ENCODE measurements around the gene NR6A1. TPM values are rescaled to one million over a fixed set of nuclear protein-coding genes. Genes with fewer than 3 reads are reported as not detected.

Gene NR6A1
- total and polyA plus RNA-seq, 4 experiments from 2014 or later: 0.06 TPM; not detected in 3

DNA sequence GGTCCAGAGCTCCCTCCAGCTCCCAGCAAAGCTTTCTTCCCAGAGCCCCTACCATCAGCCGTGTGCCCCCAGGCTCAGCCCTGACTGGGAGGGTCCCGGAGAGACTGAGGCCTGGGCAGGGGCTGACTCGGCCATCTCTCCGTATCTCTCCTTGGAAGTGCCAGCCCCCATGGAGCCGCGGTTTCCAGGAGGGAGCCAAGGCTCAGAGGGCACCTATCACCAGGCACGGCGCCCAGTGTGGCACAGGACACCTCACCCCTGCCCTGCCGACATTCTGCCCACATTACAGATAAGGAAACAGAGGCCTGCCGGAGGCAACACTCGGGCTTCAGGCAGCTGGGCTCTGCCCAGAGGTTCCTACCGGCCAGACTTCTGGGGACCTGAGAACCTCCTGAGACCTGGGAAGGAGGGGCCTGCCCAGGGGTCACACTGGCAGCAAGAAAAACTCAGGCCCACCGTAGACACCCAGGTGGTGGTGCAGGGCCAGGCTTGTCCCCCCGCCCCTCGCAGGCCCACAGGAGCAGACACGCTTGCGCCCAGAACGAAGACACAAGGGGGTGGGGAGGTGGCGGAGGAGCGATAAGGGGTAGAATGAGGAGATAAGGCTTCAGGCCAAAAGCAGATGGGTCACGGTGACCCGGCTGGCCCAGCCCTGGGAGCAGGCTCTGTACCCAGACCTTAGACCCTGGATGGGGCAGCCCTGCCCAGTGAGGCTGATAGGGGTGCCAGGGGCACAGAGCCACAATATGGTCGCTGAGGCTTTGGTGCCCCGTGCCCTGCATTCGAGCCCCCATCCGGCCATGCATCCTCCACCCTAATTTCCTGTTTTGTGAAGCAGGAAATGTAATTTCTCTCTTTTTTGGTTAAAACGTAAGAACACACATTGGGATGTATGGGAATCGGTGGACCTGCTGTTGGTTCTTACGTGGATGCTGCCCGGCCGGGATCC lies 275.7 kb downstream of the NR6A1 start:
- no peaks in the 10 kb centered on the region for H3K27me3 ChIP-seq (ENCODE audit: insufficient read depth, low read length)
- intact Hi-C loops (cut with micrococcal nuclease): no loop called here
- DNase-seq: no peak
- H3K4me3 Mint-ChIP-seq: peak overlapping the region in 4 of 8 donors; percentile 9 to 67 (median 48)
- H3K4me1 Mint-ChIP-seq: peaks cover 5 to 11% (median 6%) of the 10 kb centered on the region in 4 donors
- H3K27ac Mint-ChIP-seq: peak overlapping the region in 5 of 7 donors; percentile 4 to 72 (median 42)
- H3K27ac ChIP-seq (ENCODE audit: low read depth, low read length): no peak overlapping the region
- no peaks in the 10 kb centered on the region for H3K9me3 ChIP-seq (ENCODE audit: control insufficient read depth in 1 of 2, low read length in 2 of 2)
- H3K27me3 Mint-ChIP-seq: peaks cover 0 to 7% of the 10 kb centered on the region in 2 donors
- H3K4me1 ChIP-seq (ENCODE audit: insufficient read depth, low read length): peaks cover 6% of the 10 kb centered on the region
- ChIA-PET POLR2A (ENCODE audit: partially characterized antibody) (no interaction called here), CTCF (ENCODE audit: partially characterized antibody) (no interaction called here)
- H3K36me3 Mint-ChIP-seq: no peaks in the 10 kb centered on the region
- no peaks in the 10 kb centered on the region for H3K9me3 Mint-ChIP-seq
- H3K36me3 ChIP-seq (ENCODE audit: insufficient read depth, low read length): no peaks in the 10 kb centered on the region
- H3K4me3 ChIP-seq (ENCODE audit: low read length in 2 of 2): no peak overlapping the region

DNA sequence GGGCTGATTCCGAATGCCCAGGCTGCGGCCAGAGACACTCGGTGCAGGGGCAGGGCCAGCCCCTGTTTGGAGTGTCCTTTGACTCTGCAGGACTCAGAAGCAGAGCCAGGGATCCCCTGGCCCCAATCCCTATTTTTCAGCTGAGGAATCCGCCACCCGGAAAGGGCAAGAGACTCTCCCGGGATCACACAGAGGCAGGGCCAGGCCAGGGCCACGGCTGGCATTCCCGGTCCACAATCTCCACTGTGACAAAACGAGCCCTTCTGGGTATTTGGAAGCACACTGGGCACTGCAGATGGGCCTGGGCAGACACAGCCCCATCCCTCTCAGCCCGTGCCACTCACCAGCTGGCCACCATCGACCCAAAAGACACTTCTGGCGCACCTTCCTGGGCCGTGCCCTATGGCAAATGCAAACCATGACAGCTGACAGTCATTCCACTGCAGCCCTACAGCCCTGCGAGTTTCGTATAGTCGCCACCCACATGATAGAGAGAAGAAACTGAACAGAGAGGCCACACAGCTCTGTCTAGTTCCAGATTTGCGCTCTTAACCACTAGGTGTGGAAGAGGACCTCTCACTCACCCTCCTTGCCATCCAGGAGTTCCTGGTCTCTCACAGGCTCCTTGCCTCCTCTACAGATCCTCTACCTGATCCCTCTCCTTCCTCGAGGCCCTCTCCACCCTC lies 277.2 kb downstream of the NR6A1 start:
- Mint-ChIP-seq H3K36me3 (no peaks in the 10 kb centered on the region), H3K4me3 (no peak overlapping the region), H3K4me1 (peaks cover 5 to 11% (median 5%) of the 10 kb centered on the region in 4 donors), H3K27me3 (peaks cover 1 to 3% of the 10 kb centered on the region in 2 donors), H3K9me3 (no peaks in the 10 kb centered on the region), H3K27ac (peak overlapping the region in 2 of 7 donors; percentile 13 to 46)
- Histone ChIP-seq H3K9me3 (ENCODE audit: control insufficient read depth in 1 of 2, low read length in 2 of 2) (no peaks in the 10 kb centered on the region), H3K36me3 (ENCODE audit: insufficient read depth, low read length) (no peaks in the 10 kb centered on the region), H3K27me3 (ENCODE audit: insufficient read depth, low read length) (no peaks in the 10 kb centered on the region), H3K4me1 (ENCODE audit: insufficient read depth, low read length) (peaks cover 6% of the 10 kb centered on the region), H3K27ac (ENCODE audit: low read depth, low read length) (no peak overlapping the region), H3K4me3 (ENCODE audit: low read length in 2 of 2) (no peak overlapping the region)
- intact Hi-C loops (cut with micrococcal nuclease): no loop called here
- CTCF ChIA-PET (ENCODE audit: partially characterized antibody): no interaction called here
- POLR2A ChIA-PET (ENCODE audit: partially characterized antibody): no interaction called here
- DNase-seq: no peak

GRCh38 chr9:124493218-124493617 lies 277.9 kb downstream of the NR6A1 start:
- Histone ChIP-seq H3K9me3 (ENCODE audit: control insufficient read depth in 1 of 2, low read length in 2 of 2) (no peaks in the 10 kb centered on the region), H3K4me1 (ENCODE audit: insufficient read depth, low read length) (peaks cover 6% of the 10 kb centered on the region), H3K36me3 (ENCODE audit: insufficient read depth, low read length) (no peaks in the 10 kb centered on the region), H3K27me3 (ENCODE audit: insufficient read depth, low read length) (no peaks in the 10 kb centered on the region), H3K4me3 (ENCODE audit: low read length in 2 of 2) (no peak overlapping the region), H3K27ac (ENCODE audit: low read depth, low read length) (no peak overlapping the region)
- Mint-ChIP-seq H3K4me3 (no peak overlapping the region), H3K36me3 (no peaks in the 10 kb centered on the region), H3K27me3 (peaks cover 2 to 6% of the 10 kb centered on the region in 2 donors), H3K9me3 (no peaks in the 10 kb centered on the region), H3K4me1 (peaks cover 5 to 11% (median 5%) of the 10 kb centered on the region in 4 donors), H3K27ac (no peak overlapping the region)
- no peak for DNase-seq
- CTCF ChIA-PET (ENCODE audit: partially characterized antibody): no interaction called here
- POLR2A ChIA-PET (ENCODE audit: partially characterized antibody): no interaction called here
- intact Hi-C loops (cut with micrococcal nuclease): no loop called here

GRCh38 chr9:124492818-124493217 lies 278.3 kb downstream of the NR6A1 start:
- intact Hi-C loops (cut with micrococcal nuclease): no loop called here
- Mint-ChIP-seq H3K36me3 (no peaks in the 10 kb centered on the region), H3K9me3 (no peaks in the 10 kb centered on the region), H3K4me3 (no peak overlapping the region), H3K27ac (no peak overlapping the region), H3K4me1 (peaks cover 5 to 11% (median 5%) of the 10 kb centered on the region in 4 donors), H3K27me3 (peaks cover 3 to 7% of the 10 kb centered on the region in 2 donors)
- no peak overlapping the region for H3K4me3 ChIP-seq (ENCODE audit: low read length in 2 of 2)
- no peaks in the 10 kb centered on the region for H3K9me3 ChIP-seq (ENCODE audit: control insufficient read depth in 1 of 2, low read length in 2 of 2)
- ChIA-PET POLR2A (ENCODE audit: partially characterized antibody) (no interaction called here), CTCF (ENCODE audit: partially characterized antibody) (no interaction called here)
- H3K36me3 ChIP-seq (ENCODE audit: insufficient read depth, low read length): no peaks in the 10 kb centered on the region
- no peak for DNase-seq
- no peaks in the 10 kb centered on the region for H3K27me3 ChIP-seq (ENCODE audit: insufficient read depth, low read length)
- no peak overlapping the region for H3K27ac ChIP-seq (ENCODE audit: low read depth, low read length)
- peaks cover 6% of the 10 kb centered on the region for H3K4me1 ChIP-seq (ENCODE audit: insufficient read depth, low read length)

DNA sequence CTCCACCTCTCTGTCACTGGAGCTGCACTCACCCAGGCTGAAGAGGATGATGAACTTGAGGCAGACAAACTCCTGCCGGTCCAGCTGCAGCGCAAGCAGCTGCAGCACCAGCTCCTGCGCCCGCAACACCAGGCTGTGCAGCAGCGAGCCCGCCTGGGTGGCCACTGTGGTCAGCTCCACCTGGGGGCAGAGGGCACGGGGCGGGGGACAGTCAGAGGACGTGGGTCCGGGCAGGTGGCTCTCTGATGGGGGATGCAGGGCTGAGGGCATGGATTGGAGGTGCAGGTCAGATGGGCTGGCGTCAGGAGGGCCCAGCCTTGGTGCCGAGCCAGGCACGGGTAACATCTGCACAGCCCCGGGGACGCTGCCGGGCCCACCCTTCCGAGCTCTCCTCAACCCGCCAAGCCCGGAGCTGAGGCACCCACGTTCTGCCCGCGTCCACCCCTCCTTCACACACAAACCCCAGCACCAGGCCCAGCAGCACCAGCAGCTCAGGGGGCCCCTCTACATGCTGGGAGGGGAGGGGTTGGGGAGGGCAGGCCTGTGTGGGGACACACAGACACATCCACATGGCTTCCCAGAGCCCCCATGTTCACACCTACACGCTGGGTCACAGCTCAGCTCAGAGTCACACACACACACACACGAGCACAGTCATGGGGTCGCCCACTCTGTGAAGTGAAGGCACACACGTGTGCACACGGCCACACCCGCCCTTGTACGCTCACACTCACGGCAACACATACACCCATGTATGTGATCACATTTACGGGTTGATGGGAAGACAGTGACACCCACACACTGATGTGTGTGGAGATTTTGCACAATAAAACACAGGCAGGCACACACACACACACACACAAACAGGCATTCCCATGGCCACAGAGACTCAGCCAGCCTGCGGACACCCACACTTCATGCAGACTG lies 279.8 kb downstream of the NR6A1 start:
- Histone ChIP-seq H3K4me1 (ENCODE audit: insufficient read depth, low read length) (peaks cover 6% of the 10 kb centered on the region), H3K27ac (ENCODE audit: low read depth, low read length) (no peak overlapping the region), H3K9me3 (ENCODE audit: control insufficient read depth in 1 of 2, low read length in 2 of 2) (no peaks in the 10 kb centered on the region), H3K4me3 (ENCODE audit: low read length in 2 of 2) (no peak overlapping the region), H3K27me3 (ENCODE audit: insufficient read depth, low read length) (no peaks in the 10 kb centered on the region), H3K36me3 (ENCODE audit: insufficient read depth, low read length) (no peaks in the 10 kb centered on the region)
- Mint-ChIP-seq H3K9me3 (no peaks in the 10 kb centered on the region), H3K27ac (no peak overlapping the region), H3K27me3 (peaks cover 3 to 7% of the 10 kb centered on the region in 2 donors), H3K4me1 (peaks cover 5 to 11% (median 5%) of the 10 kb centered on the region in 4 donors), H3K36me3 (no peaks in the 10 kb centered on the region), H3K4me3 (no peak overlapping the region)
- intact Hi-C loops (cut with micrococcal nuclease): no loop called here
- DNase-seq: no peak
- POLR2A ChIA-PET (ENCODE audit: partially characterized antibody): no interaction called here
- CTCF ChIA-PET (ENCODE audit: partially characterized antibody): no interaction called here

DNA sequence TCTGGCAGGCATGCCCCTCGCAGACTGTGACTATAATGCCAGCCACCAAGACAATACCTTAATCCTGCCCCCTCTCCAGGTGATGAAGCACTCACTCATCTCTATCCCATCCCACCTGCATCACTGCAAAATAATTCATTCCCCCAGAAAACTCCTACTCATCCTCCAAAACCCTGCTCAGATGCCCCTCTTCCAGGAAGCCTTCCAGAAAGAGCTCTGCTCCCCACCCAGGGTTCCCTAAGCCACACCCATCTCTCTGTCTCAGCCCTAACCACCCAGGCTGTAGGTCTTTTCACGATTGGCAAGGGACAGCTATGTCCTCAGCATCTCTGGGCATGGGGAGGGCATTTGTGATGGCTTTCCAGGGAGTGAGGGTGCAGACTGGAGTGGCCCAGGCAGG lies 281.1 kb downstream of the NR6A1 start:
- Mint-ChIP-seq H3K27ac (no peak overlapping the region), H3K27me3 (peaks cover 3 to 4% of the 10 kb centered on the region in 2 donors), H3K36me3 (no peaks in the 10 kb centered on the region), H3K9me3 (no peaks in the 10 kb centered on the region), H3K4me3 (no peak overlapping the region), H3K4me1 (peaks cover 0 to 2% (median under 1%) of the 10 kb centered on the region in 4 donors)
- Histone ChIP-seq H3K36me3 (ENCODE audit: insufficient read depth, low read length) (no peaks in the 10 kb centered on the region), H3K27ac (ENCODE audit: low read depth, low read length) (no peak overlapping the region), H3K27me3 (ENCODE audit: insufficient read depth, low read length) (no peaks in the 10 kb centered on the region), H3K9me3 (ENCODE audit: control insufficient read depth in 1 of 2, low read length in 2 of 2) (no peaks in the 10 kb centered on the region), H3K4me1 (ENCODE audit: insufficient read depth, low read length) (no peaks in the 10 kb centered on the region), H3K4me3 (ENCODE audit: low read length in 2 of 2) (no peak overlapping the region)
- DNase-seq: no peak
- ChIA-PET CTCF (ENCODE audit: partially characterized antibody) (no interaction called here), POLR2A (ENCODE audit: partially characterized antibody) (no interaction called here)
- intact Hi-C loops (cut with micrococcal nuclease): no loop called here

GRCh38 chr9:124489222-124489621 lies 281.9 kb downstream of the NR6A1 start:
- no peak overlapping the region for H3K4me3 Mint-ChIP-seq
- no peaks in the 10 kb centered on the region for H3K9me3 Mint-ChIP-seq
- DNase-seq: no peak
- H3K36me3 ChIP-seq (ENCODE audit: insufficient read depth, low read length): no peaks in the 10 kb centered on the region
- no peaks in the 10 kb centered on the region for H3K36me3 Mint-ChIP-seq
- ChIA-PET POLR2A (ENCODE audit: partially characterized antibody) (no interaction called here), CTCF (ENCODE audit: partially characterized antibody) (no interaction called here)
- no peak overlapping the region for H3K27ac Mint-ChIP-seq
- no peak overlapping the region for H3K27ac ChIP-seq (ENCODE audit: low read depth, low read length)
- H3K4me1 Mint-ChIP-seq: peaks cover 0 to under 1% (median under 1%) of the 10 kb centered on the region in 4 donors
- intact Hi-C loops (cut with micrococcal nuclease): no loop called here
- no peaks in the 10 kb centered on the region for H3K4me1 ChIP-seq (ENCODE audit: insufficient read depth, low read length)
- H3K9me3 ChIP-seq (ENCODE audit: control insufficient read depth in 1 of 2, low read length in 2 of 2): no peaks in the 10 kb centered on the region
- no peaks in the 10 kb centered on the region for H3K27me3 ChIP-seq (ENCODE audit: insufficient read depth, low read length)
- peaks cover 3 to 4% of the 10 kb centered on the region in 2 donors for H3K27me3 Mint-ChIP-seq
- H3K4me3 ChIP-seq (ENCODE audit: low read length in 2 of 2): no peak overlapping the region
